GM21825 (cell line): ENCODE measurements around the gene UHRF1.
"Not testable (repeated sequence)": the region's sequence is repeated elsewhere in the genome, so short reads cannot be mapped to it uniquely, and the experiment has no call there.

Source experiments
- ATAC-seq: cut with Tn5 transposase; IDR thresholded peaks from one replicate; pipeline ENCODE4 v1.9.1; 2021; ENCODE audit warnings: mild to moderate bottlenecking, moderate library complexity; ENCODE audit not compliant: unreplicated experiment

The UHRF1 gene

GRCh38 chr19:4970558-4971423, 61.5 kb downstream of the UHRF1 start:
- ATAC-seq, result no peak

- no peak for ATAC-seq
Measured at GRCh38 chr19:4971424-4971793, 62.1 kb downstream of the UHRF1 start.

GRCh38 chr19:4971816-4972495, 62.7 kb downstream of the UHRF1 start:
- ATAC-seq, result no peak

GRCh38 chr19:4972509-4973230, 63.4 kb downstream of the UHRF1 start:
- ATAC-seq, result no peak

- ATAC-seq, result no peak
Measured at GRCh38 chr19:4974880-4975469, 65.7 kb downstream of the UHRF1 start.

GRCh38 chr19:4975601-4976000, 66.3 kb downstream of the UHRF1 start:
- not testable (repeated sequence) for ATAC-seq

GRCh38 chr19:4976401-4977298, 67.3 kb downstream of the UHRF1 start:
- ATAC-seq, result no peak

- ATAC-seq, result no peak
Measured at GRCh38 chr19:4977299-4978174, 68.2 kb downstream of the UHRF1 start.

- no peak for ATAC-seq
Measured at GRCh38 chr19:4979211-4979807, 70.0 kb downstream of the UHRF1 start.

- ATAC-seq, result no peak
Measured at GRCh38 chr19:4980067-4980466, 70.8 kb downstream of the UHRF1 start.

GRCh38 chr19:4980838-4981680, 71.8 kb downstream of the UHRF1 start:
- ATAC-seq, result no peak

- no peak for ATAC-seq
Measured at GRCh38 chr19:4981681-4981958, 72.3 kb downstream of the UHRF1 start.

GRCh38 chr19:4983346-4984105, 74.2 kb downstream of the UHRF1 start:
- no peak for ATAC-seq

GRCh38 chr19:4984106-4984380, 74.7 kb downstream of the UHRF1 start:
- ATAC-seq, result no peak

GRCh38 chr19:4984438-4984990, 75.2 kb downstream of the UHRF1 start:
- no peak for ATAC-seq

- no peak for ATAC-seq
Measured at GRCh38 chr19:4985551-4985991, 76.3 kb downstream of the UHRF1 start.

GRCh38 chr19:4986056-4986455, 76.8 kb downstream of the UHRF1 start:
- ATAC-seq, result no peak
